GM13977 (cell line): ENCODE results near the gene CYSRT1.
A peak's percentile ranks its signal among the peaks of the same experiment; 100 is the strongest.

ENCODE experiments used
- DNase-seq: peaks from one replicate; pipeline ENCODE4 v3.0.0; 2012; ENCODE audit warnings: low spot score
- in situ Hi-C: fragments of 300-500 bp; cut with MboI; formaldehyde crosslinking; loops from one replicate; pipeline ENCODE4 v1.12.0; 2022; ENCODE audit warnings: low sequenced_read_pairs, low pct_unique_long_range_greater_than_20kb, mixed read lengths, inconsistent platforms; ENCODE audit not compliant: unreplicated experiment
- TF ChIP-seq, protein P1 (sequence below): IDR thresholded peaks from 2 replicates; pipeline ENCODE4 v1.5.1; 2012; ENCODE audit warnings: mild to moderate bottlenecking, control low read depth; ENCODE audit not compliant: insufficient read depth; ENCODE audit errors: extremely low read depth, missing control alignments

The CYSRT1 gene, protein sequence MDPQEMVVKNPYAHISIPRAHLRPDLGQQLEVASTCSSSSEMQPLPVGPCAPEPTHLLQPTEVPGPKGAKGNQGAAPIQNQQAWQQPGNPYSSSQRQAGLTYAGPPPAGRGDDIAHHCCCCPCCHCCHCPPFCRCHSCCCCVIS

DNA sequence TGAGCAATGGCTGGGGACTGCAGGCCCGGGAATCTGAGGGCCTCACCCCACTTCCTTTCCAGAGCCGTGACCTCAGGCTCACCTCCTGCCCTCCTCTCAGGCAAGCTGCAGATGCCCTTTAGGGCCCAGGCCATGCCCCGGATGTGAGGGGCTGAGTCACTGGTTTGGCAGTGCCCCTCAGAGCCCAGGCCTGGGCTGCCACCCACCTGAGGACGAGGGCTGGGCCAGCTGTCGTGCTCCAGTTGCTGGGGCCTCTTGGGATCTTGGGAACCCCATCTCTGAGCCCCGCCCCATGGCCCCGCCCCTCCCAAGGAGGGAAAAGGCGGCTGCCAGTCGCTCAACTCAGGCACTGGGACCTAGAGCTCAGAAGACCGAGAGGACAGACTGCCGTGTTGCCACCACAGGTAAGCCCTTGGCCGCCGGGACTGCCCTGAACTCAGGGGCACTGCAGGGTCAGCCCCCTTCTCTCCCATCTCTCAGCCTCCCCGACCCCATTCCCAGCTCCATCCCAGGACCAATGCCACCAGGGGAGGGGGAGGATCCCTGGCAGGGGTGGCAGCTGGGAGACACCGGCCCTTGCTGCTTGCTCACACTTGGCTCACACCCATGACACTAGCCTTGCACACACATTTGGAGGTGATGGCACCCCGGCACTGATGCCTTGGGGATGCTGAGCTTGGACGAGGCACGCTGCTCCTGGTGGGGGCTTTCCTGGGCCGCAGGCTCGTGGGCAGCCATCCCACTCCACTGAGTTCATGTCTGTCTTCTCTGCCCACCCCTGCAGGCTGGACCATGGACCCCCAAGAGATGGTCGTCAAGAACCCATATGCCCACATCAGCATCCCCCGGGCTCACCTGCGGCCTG lies at the start of gene CYSRT1:
Gene CYSRT1 (plus strand): TSS at position 345 of the 865 bp plus-strand sequence. CDS start 448 bp downstream, at position 793.
- no peak for DNase-seq
- TF ChIP-seq, protein P1, sequence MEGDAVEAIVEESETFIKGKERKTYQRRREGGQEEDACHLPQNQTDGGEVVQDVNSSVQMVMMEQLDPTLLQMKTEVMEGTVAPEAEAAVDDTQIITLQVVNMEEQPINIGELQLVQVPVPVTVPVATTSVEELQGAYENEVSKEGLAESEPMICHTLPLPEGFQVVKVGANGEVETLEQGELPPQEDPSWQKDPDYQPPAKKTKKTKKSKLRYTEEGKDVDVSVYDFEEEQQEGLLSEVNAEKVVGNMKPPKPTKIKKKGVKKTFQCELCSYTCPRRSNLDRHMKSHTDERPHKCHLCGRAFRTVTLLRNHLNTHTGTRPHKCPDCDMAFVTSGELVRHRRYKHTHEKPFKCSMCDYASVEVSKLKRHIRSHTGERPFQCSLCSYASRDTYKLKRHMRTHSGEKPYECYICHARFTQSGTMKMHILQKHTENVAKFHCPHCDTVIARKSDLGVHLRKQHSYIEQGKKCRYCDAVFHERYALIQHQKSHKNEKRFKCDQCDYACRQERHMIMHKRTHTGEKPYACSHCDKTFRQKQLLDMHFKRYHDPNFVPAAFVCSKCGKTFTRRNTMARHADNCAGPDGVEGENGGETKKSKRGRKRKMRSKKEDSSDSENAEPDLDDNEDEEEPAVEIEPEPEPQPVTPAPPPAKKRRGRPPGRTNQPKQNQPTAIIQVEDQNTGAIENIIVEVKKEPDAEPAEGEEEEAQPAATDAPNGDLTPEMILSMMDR = no peak
- in situ Hi-C loops = loop anchor here (10.0 kb wide), 1 partner anchor 100 kb away; no protein-coding TSS in a partner anchor

DNA sequence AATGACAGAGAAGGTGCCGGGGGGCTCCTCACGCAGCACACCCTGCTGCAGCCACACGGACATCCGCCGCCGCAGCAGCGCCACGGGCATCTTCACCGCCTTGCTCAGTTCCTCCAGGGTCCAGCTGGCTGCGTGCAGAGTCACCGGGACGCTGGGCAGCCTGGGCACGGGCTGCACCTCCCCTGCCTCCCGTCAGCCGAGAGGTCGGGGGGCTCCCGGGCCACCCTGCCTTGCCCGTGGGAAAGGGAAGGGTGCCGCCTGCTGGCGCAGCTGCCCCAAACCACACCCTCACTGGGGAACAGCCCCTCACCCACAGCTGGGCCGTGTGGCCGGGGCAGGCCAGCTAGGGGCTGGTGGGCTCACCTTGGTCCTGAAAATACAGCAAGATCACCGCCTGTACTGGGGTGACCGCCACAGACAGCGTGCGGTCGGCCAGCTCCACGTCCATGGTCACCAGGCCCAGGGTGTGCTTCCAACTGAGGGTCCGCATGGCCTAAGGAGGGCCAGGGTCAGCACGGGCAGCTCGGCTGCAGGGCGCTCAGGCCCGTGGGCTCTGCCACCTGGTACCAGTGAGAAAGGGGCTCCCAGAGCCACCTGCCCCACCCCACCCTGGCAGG lies 49.5 kb upstream of the CYSRT1 start:
- DNase-seq = no peak
- in situ Hi-C loops = no loop called here
- TF ChIP-seq, protein P1 = peak; percentile 31

DNA sequence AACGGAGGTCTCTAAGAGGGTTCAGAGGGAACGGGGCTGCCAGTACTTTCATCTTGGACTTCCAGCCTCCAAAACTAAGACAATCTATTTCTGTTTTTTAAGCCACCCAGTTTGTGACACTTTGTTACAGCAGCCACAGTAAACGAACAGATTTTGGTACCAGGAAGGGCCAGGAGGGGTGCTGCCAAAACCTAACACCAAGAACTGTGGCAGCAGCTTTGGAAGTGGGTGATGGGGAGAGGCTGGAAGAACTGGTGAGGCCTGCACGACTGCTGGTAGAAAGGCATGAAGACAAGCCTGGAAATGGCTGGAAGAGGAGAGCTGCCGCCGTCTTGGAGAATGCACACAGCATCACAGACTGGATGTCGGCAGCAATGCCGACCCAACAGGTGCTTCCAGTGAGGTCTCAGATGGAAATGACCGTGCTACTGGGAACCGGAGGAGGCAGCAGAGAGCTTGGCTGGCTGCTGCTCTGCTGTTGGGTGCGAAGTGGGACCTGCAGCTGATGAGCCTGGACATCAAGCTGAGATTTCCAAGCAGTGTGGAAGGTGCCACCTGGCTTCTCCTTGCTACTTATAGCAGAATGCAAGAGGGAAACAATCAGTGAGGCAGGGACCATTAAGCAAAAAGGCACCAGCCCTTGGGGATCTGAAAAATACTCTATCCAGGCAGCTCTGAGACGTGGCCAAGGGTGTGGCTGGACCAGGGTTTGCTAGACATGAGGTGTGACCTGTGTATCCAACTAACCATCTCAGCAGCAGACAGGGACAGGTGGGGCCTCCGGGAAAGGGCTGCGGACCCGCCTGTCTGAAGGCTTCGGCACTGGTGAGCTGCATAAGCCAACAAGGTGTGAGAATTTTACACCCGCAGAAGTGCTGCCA lies 48.4 kb upstream of the CYSRT1 start:
- TF ChIP-seq, protein P1 = peak; percentile 46
- in situ Hi-C loops = no loop called here
- DNase-seq = peak; percentile 82

DNA sequence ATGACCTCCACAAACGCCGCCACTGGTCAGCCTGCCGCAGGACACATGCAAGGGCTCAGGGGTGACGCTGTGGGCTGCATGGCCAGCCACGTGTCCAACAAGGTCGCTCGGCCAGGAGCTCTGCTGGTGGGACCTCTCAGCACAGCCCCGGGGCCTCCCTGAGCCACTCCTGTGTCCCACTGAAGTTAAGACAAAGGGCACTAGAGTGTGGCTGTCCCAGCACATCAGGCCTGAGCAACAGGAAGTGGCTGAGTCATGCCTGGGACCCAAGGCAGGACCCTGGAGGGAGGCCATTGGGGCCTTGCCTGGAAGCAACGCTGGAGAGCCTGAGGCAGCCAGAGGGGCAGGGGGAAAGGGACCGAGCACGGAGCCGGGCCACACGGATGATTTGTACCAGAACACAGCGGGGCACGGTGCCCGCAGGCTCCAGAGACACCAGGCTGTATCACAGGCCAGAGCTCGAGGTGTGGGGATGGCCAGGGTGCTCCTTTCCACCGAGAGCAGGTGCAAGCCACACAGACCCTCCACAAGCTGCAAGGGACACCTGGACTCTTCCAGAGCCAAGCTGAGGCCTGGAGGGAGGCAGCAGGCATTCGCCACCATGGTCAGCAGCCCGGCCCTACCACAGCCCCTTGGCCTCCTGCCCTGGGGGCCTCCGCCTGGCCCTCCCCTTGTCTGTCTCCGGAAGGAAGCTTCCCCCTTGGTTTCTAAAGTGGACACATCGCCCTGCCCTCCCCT lies 46.6 kb upstream of the CYSRT1 start:
- in situ Hi-C loops = no loop called here
- TF ChIP-seq, protein P1 = no peak
- no peak for DNase-seq

DNA sequence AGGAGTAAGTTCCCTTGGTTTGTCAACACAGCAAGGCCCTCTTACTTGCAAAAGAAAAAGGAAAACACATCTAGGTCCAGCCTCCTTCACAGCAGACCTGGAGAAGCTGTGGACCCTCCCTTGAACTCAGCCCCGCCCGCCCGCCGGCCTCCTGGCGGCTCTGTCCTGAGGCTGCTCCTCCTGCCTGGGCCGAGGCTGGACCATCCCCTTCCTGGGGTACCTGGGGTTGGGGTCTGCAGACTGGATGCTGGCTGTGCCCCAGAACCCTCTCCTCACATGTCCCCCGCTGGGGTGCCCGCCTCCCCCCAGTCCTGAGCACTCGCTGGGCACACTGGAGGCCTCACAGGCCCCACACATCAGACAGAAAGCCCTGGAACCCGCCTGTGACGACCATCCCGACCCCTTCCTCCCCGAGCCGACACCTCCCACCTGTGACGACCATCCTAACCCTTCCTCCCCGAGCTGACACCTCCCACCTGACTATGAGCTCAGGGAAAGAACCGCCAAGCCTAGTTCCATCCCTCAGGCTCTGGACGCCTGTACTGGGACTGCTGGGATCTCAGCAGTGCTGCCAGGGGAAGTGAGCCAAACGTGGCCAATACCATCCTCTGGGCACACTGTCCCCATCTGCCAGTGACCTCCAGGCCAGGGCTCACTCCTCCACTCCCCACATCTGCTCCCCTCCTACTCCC lies 45.9 kb upstream of the CYSRT1 start:
- in situ Hi-C loops = no loop called here
- DNase-seq = peak; percentile 29
- TF ChIP-seq, protein P1 = no peak
